C1 segment of cervical spinal cord (tissue), 14 donors: Measurements from ENCODE around the gene SPDYE18.
"Not testable (repeated sequence)": the region's sequence is repeated elsewhere in the genome, so short reads cannot be mapped to it uniquely, and the experiment has no call there.

ENCODE experiments used
- DNase-seq, 14 donors: peaks; one replicate each; lab custom pipeline; 2025; lab: John Stamatoyannopoulos, UW

Gene SPDYE18

GRCh38 chr7:77005461-77006057 is 56.8 kb downstream of the SPDYE18 start:
- not testable (repeated sequence) for DNase-seq

- DNase-seq, result not testable (repeated sequence)
Measured at GRCh38 chr7:77004151-77004550, 58.2 kb downstream of the SPDYE18 start.

DNA sequence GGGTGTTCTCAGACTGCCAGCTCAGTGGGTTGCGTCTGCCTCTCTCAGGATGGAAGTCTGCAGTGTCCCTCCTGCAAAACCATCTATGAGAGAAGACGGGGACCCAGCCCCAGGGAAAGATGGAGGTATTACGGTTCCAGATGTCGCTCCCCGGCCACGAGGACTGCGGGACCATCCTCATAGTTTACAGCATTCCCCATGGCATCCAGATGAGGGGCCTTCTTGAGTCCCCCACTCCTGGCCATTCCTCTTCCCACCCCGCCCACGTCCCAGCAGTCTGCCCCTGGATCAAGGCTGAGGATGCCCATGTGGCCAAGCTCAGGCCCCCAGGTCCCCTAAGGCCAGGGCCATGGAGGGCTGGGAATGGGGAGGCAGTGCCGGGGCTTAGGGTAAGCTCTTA is 59.1 kb downstream of the SPDYE18 start:
- not testable (repeated sequence) for DNase-seq

DNA sequence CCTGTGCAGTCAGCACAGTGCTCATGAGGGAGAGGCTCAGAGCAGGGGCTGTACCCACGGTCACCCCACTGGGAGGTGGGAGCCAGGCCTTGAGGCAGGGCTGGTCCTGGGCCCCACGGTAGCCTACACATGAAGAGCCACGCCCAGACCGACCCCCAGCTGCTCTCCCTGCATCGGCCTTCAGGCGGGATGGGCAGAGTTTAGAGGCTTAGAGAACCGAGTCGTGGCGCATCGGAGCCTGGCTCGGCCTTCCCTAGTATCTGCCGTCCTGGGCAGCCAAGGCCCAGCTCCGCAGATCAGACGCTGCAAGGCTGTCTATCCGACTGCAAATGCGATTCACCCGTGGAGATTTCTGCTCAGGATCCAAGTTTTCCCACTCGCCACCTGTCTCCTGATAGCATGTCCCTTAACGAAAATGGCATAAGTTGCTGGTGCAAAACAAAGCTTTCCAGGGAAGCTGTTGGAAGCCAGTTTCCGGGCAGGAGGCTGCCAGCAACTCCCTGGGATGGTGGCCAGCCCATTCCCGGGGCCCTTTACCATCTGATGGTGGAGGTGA is 59.6 kb downstream of the SPDYE18 start:
- DNase-seq, result peak in 2 of 14 donors; percentile 9 to 87

DNA sequence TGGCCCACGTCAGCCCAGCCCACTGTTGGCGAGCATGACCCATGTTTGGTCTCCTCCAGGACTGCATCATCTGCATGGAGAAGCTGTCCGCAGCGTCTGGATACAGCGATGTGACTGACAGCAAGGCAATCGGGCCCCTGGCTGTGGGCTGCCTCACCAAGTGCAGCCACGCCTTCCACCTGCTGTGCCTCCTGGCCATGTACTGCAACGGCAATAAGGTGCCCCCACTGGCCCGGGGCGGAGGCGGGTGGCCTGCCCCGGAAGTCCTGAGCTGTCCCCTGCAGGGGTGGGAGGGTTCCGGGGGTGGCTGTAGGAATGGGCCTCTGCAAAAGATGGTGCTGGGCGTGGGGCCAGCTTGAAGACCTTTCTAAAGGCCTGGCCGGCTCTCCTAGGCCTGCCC is 60.3 kb downstream of the SPDYE18 start:
- DNase-seq, result not testable (repeated sequence)
